Measurements from ENCODE around the gene ALK.

GRCh38 chr2:29182334-29182733 lies 739.1 kb downstream of the ALK start:
- TF ChIP-seq CTCF (IDR thresholded peaks at IDR 0.05; ENCODE audit: low read depth, low read length) (no peak), EZH2phosphoT487 (IDR thresholded peaks at IDR 0.05; ENCODE audit: low read depth) (no peak)
